Natural killer cell (primary cell): ENCODE data around the gene RPL15. TPM values are rescaled to one million over a fixed set of nuclear protein-coding genes. Genes with fewer than 3 reads are reported as not detected.

Experiments used
- ATAC-seq, 3 donors: fragments of 150-1000 bp in 2 of 3; fragments of 200-7000 bp in 1 of 3; cut with Tn5 transposase; 1 replicate in 1 of 3; 2 replicates in 2 of 3; pipeline ENCODE4 v1.10.0; 2021; ENCODE audit warnings: mild to moderate bottlenecking in 2 of 3, moderate library complexity in 2 of 3
- DNase-seq, 2 donors: peaks; one replicate each; pipeline versions ENCODE4 v3.0.0 to v3.0.0-alpha.2; 2013 to 2021; ENCODE audit warnings: mixed read lengths in 1 of 2
- H3K27ac ChIP-seq: one replicate; pipeline ENCODE4 v1.5.1; 2013; ENCODE audit warnings: mild to moderate bottlenecking, low read length
- H3K27me3 ChIP-seq: one replicate; pipeline ENCODE4 v1.6.1; 2013; ENCODE audit warnings: low read length; ENCODE audit not compliant: control insufficient read depth, insufficient read depth
- H3K36me3 ChIP-seq: one replicate; pipeline ENCODE4 v1.6.1; 2013; ENCODE audit warnings: low read length; ENCODE audit not compliant: control insufficient read depth, insufficient read depth
- H3K4me1 ChIP-seq: one replicate; pipeline ENCODE4 v1.6.1; 2013; ENCODE audit warnings: low read length; ENCODE audit not compliant: control insufficient read depth, insufficient read depth
- H3K4me3 ChIP-seq: one replicate; pipeline ENCODE4 v1.5.1; 2013; ENCODE audit warnings: low read length
- H3K9me3 ChIP-seq: one replicate; pipeline ENCODE4 v1.6.1; 2013; ENCODE audit warnings: low read length; ENCODE audit not compliant: control insufficient read depth, insufficient read depth
- H3K27ac Mint-ChIP-seq, 2 donors: one replicate each; pipeline ENCODE4 v1.8.0; 2022; ENCODE audit warnings: mild to moderate bottlenecking in 2 of 2, mixed read lengths in 2 of 2, moderate library complexity in 1 of 2
- H3K27me3 Mint-ChIP-seq, 2 donors: one replicate each; pipeline ENCODE4 v1.8.0; 2022; ENCODE audit warnings: low read depth in 2 of 2, mixed read lengths in 2 of 2
- H3K36me3 Mint-ChIP-seq: one replicate; pipeline ENCODE4 v1.8.0; 2022; ENCODE audit warnings: mixed read lengths
- H3K4me1 Mint-ChIP-seq, 2 donors: one replicate each; pipeline ENCODE4 v1.8.0; 2022; ENCODE audit warnings: mixed read lengths in 2 of 2
- H3K4me3 Mint-ChIP-seq: one replicate; pipeline ENCODE4 v1.8.0; 2022; ENCODE audit warnings: mild to moderate bottlenecking, moderate library complexity, mixed read lengths
- H3K9me3 Mint-ChIP-seq, 2 donors: one replicate each; pipeline ENCODE4 v1.8.0; 2022; ENCODE audit warnings: mixed read lengths in 2 of 2
- CTCF ChIP-seq: fragments of 200-600 bp; IDR thresholded peaks from one replicate; pipeline ENCODE4 v1.8.0; 2022; ENCODE audit warnings: antibody characterized with exemption
- WGBS: methylation state at CpG from one replicate; pipeline ENCODE4 v1.1.7; 2013; ENCODE audit warnings: missing lambda C conversion rate; ENCODE audit not compliant: insufficient coverage; 5-methylcytosine and 5-hydroxymethylcytosine counted together
- intact Hi-C: fragments of 100-400 bp; cut with micrococcal nuclease; formaldehyde crosslinking; loops from one replicate; pipeline ENCODE4 v1.14.2; 2022
- total RNA-seq, 4 donors: library from RNA; stranded (reverse); fragments of 120-200 nt in 1 of 4; gene quantifications; one replicate each; pipeline versions ENCODE4 v1.2.3 to v1.2.4, GENCODE V29; 2013 to 2022

RPL15 gene
- total RNA-seq, 3 donors from 2014 or later (not counting 1 experiment from before 2014, with no cell fraction given): 1,116 to 1,338 (median 1,291) TPM

GRCh38 chr3:23889950-23890349 lies 27.0 kb upstream of the RPL15 start:
- DNase-seq: no peak
- Mint-ChIP-seq H3K9me3 (no peaks in the 10 kb centered on the region), H3K4me3 (no peak overlapping the region), H3K27ac (no peak overlapping the region), H3K4me1 (peaks cover 0 to 8% of the 10 kb centered on the region in 2 donors), H3K36me3 (peaks cover 6% of the 10 kb centered on the region), H3K27me3 (no peaks in the 10 kb centered on the region)
- ATAC-seq: no peak
- WGBS: 98% methylated on average over 3 of the region's 5 CpGs
- no peaks in the 10 kb centered on the region for H3K27me3 ChIP-seq
- no peaks in the 10 kb centered on the region for H3K4me1 ChIP-seq
- no peak for TF ChIP-seq CTCF
- H3K27ac ChIP-seq: no peak overlapping the region
- no peak overlapping the region for H3K4me3 ChIP-seq
- H3K9me3 ChIP-seq: no peaks in the 10 kb centered on the region
- H3K36me3 ChIP-seq: peaks cover 6% of the 10 kb centered on the region
- intact Hi-C loops: no loop called here

- Mint-ChIP-seq H3K9me3 (no peaks in the 10 kb centered on the region), H3K27me3 (no peaks in the 10 kb centered on the region), H3K36me3 (peaks cover 17% of the 10 kb centered on the region), H3K4me1 (peaks cover 0 to 10% of the 10 kb centered on the region in 2 donors), H3K27ac (peak overlapping the region in 1 of 2 donors; percentile 68), H3K4me3 (no peak overlapping the region)
- DNase-seq (no peak), ATAC-seq (no peak)
- Histone ChIP-seq H3K27me3 (no peaks in the 10 kb centered on the region), H3K4me1 (no peaks in the 10 kb centered on the region), H3K4me3 (no peak overlapping the region), H3K36me3 (peaks cover 11% of the 10 kb centered on the region), H3K9me3 (no peaks in the 10 kb centered on the region), H3K27ac (no peak overlapping the region)
- intact Hi-C loops: no loop called here
- WGBS: 90% methylated on average over 8 of the region's 8 CpGs
- TF ChIP-seq CTCF: no peak
These were observed 22.5 kb upstream of the RPL15 start for GRCh38 chr3:23894254-23895061.

- ATAC-seq: no peak
- Mint-ChIP-seq H3K4me3 (no peak overlapping the region), H3K36me3 (peaks cover 19% of the 10 kb centered on the region), H3K27me3 (no peaks in the 10 kb centered on the region), H3K9me3 (no peaks in the 10 kb centered on the region), H3K4me1 (peaks cover 0 to 10% of the 10 kb centered on the region in 2 donors), H3K27ac (peak overlapping the region in 1 of 2 donors; percentile 68)
- Histone ChIP-seq H3K9me3 (no peaks in the 10 kb centered on the region), H3K27ac (no peak overlapping the region), H3K27me3 (no peaks in the 10 kb centered on the region), H3K4me1 (no peaks in the 10 kb centered on the region), H3K36me3 (peaks cover 13% of the 10 kb centered on the region), H3K4me3 (no peak overlapping the region)
- DNase-seq: no peak
- intact Hi-C loops: no loop called here
- WGBS: 96% methylated on average over 4 of the region's 4 CpGs
- no peak for TF ChIP-seq CTCF
These were observed 21.8 kb upstream of the RPL15 start for GRCh38 chr3:23895181-23895580.
